Right lobe of liver (tissue), 6 donors: Measurements from ENCODE around the gene IARS2. TPM values are rescaled to one million over a fixed set of nuclear protein-coding genes. Genes with fewer than 3 reads are reported as not detected.
"Not testable (repeated sequence)": the region's sequence is repeated elsewhere in the genome, so short reads cannot be mapped to it uniquely, and the experiment has no call there.

Experiments
- ATAC-seq, 4 donors: fragments of 200-7000 bp; cut with Tn5 transposase; one replicate each; pipeline ENCODE4 v1.9.1; 2020; ENCODE audit warnings: mild to moderate bottlenecking in 4 of 4, moderate library complexity in 4 of 4
- DNase-seq, 3 donors: peaks; one replicate each; pipeline ENCODE4 v3.0.0-alpha.2; 2020
- H3K27ac ChIP-seq, 3 donors: fragments of 200-600 bp; one replicate each; pipeline ENCODE4 v1.8.0; 2022
- H3K27me3 ChIP-seq, 2 donors: fragments of 200-600 bp; one replicate each; pipeline ENCODE4 v1.8.0; 2022
- H3K36me3 ChIP-seq, 4 donors: fragments of 200-600 bp; sonication (generic) in 1 of 4; one replicate each; pipeline versions ENCODE4 v1.5.1 to v1.8.0; 2017 to 2022; ENCODE audit warnings: control low read depth in 1 of 4
- H3K4me1 ChIP-seq, 4 donors: fragments of 200-600 bp; sonication (generic) in 1 of 4; one replicate each; pipeline versions ENCODE4 v1.5.1 to v1.8.0; 2017 to 2022; ENCODE audit warnings: control low read depth in 1 of 4
- H3K4me3 ChIP-seq, 3 donors: fragments of 200-600 bp; one replicate each; pipeline ENCODE4 v1.8.0; 2022
- H3K9me3 ChIP-seq, 4 donors: fragments of 200-600 bp; sonication (generic) in 1 of 4; one replicate each; pipeline versions ENCODE4 v1.5.1 to v1.8.0; 2017 to 2022; ENCODE audit warnings: control low read depth in 1 of 4
- CTCF ChIP-seq, 4 donors: fragments of 200-600 bp in 3 of 4; fragments of 450-650 bp in 1 of 4; IDR thresholded peaks; one replicate each; pipeline versions ENCODE4 v1.5.1 to v1.8.0; 2016 to 2022; ENCODE audit warnings: antibody characterized with exemption in 4 of 4, mild to moderate bottlenecking in 2 of 4
- POLR2A ChIP-seq: fragments of 450-650 bp; IDR thresholded peaks from one replicate; pipeline ENCODE4 v1.6.1; 2017; ENCODE audit warnings: antibody characterized with exemption, mild to moderate bottlenecking
- WGBS: methylation state at CpG from one replicate; pipeline ENCODE4 v1.1.6; 2018; ENCODE audit warnings: low coverage, low lambda C conversion rate; ENCODE audit not compliant: insufficient coverage; ENCODE audit errors: missing lambda C conversion rate; 5-methylcytosine and 5-hydroxymethylcytosine counted together
- intact Hi-C, 2 donors: fragments of 100-400 bp; cut with DNase I; formaldehyde crosslinking; loops; one replicate each; pipeline versions ENCODE4 v1.11.2 to v1.14.1; 2022
- total RNA-seq, 6 experiments: library from RNA; depleted of rRNA in 2 of 6; stranded (reverse); fragments of >200 nt in 2 of 6; fragmentation: NEBNext Ultra II Directional in 3 of 6; extraction: Animal tissue kit (Norgen Biotek cat#: 25700) in 3 of 6; gene quantifications; one replicate each; pipeline versions ENCODE4 v1.1.0 to v1.2.4, GENCODE V29; 2016 to 2023
- donor health status: DM: no; HTN: yes; CAD: no.
- donor health status: DM: no; HTN: no; CAD: no.
- donor health status: DM: no; HTN: no; CAD: no.
- donor health status: DM: no; HTN: yes; CAD: no.
- donor health status: DM: no; HTN: yes; CAD: no.

Gene IARS2
- total RNA-seq, 6 experiments from 2014 or later, result 46.7 to 64.7 (median 50.0) TPM

GRCh38 chr1:220166853-220167252 is 72.9 kb downstream of the IARS2 start:
- DNase-seq (no peak), ATAC-seq (no peak)
- TF ChIP-seq CTCF (IDR thresholded peaks at IDR 0.05) (no peak), POLR2A (no peak)
- intact Hi-C loops, result no loop called here
- 83% methylated on average over 4 of the region's 4 CpGs for WGBS
- Histone ChIP-seq H3K27me3 (no peaks in the 10 kb centered on the region), H3K9me3 (no peaks in the 10 kb centered on the region), H3K4me1 (no peaks in the 10 kb centered on the region), H3K36me3 (peaks cover 6 to 58% (median 24%) of the 10 kb centered on the region in 4 donors), H3K27ac (no peak overlapping the region), H3K4me3 (no peak overlapping the region)

- DNase-seq, intact Hi-C loops, H3K4me3 ChIP-seq, H3K4me1 ChIP-seq, ATAC-seq, H3K27ac ChIP-seq, H3K27me3 ChIP-seq, H3K9me3 ChIP-seq: not testable (repeated sequence)
- 100% methylated on average over 2 of the region's 4 CpGs for WGBS
- peaks cover 6 to 62% (median 25%) of the 10 kb centered on the region in 4 donors for H3K36me3 ChIP-seq
These were observed 76.0 kb downstream of the IARS2 start for GRCh38 chr1:220169887-220170286.

- no peaks in the 10 kb centered on the region for H3K9me3 ChIP-seq
These were observed 77.0 kb downstream of the IARS2 start for GRCh38 chr1:220170836-220171526.

GRCh38 chr1:220176540-220176939 is 82.6 kb downstream of the IARS2 start:
- no peaks in the 10 kb centered on the region for H3K27me3 ChIP-seq
- intact Hi-C loops, result no loop called here
- no peaks in the 10 kb centered on the region for H3K4me1 ChIP-seq
- H3K4me3 ChIP-seq, result no peak overlapping the region
- H3K27ac ChIP-seq, result no peak overlapping the region
- no peak for TF ChIP-seq CTCF (IDR thresholded peaks at IDR 0.05)
- TF ChIP-seq POLR2A, result no peak
- DNase-seq (no peak), ATAC-seq (no peak)
- no CpG with 5 or more reads among the region's 1 CpG for WGBS
- H3K9me3 ChIP-seq, result no peaks in the 10 kb centered on the region
- peaks cover 0 to 15% (median 2%) of the 10 kb centered on the region in 4 donors for H3K36me3 ChIP-seq

More at GRCh38 chr1:220170836-220171526, 77.0 kb downstream of the IARS2 start:
- no peak overlapping the region for H3K4me3 ChIP-seq
- H3K4me1 ChIP-seq, result no peaks in the 10 kb centered on the region
- peaks cover 6 to 56% (median 25%) of the 10 kb centered on the region in 4 donors for H3K36me3 ChIP-seq
- H3K27ac ChIP-seq, result no peak overlapping the region
- 93% methylated on average over 1 of the region's 1 CpG for WGBS
- ATAC-seq (no peak), DNase-seq (no peak)
- intact Hi-C loops, result no loop called here
- no peaks in the 10 kb centered on the region for H3K27me3 ChIP-seq
- TF ChIP-seq CTCF (IDR thresholded peaks at IDR 0.05), result no peak
- TF ChIP-seq POLR2A, result no peak

GRCh38 chr1:220182111-220182510 is 88.2 kb downstream of the IARS2 start:
- DNase-seq (no peak), ATAC-seq (no peak)
- Histone ChIP-seq H3K27ac (no peak overlapping the region), H3K9me3 (no peaks in the 10 kb centered on the region), H3K36me3 (peaks cover 0 to 24% (median 3%) of the 10 kb centered on the region in 4 donors), H3K27me3 (no peaks in the 10 kb centered on the region), H3K4me3 (no peak overlapping the region), H3K4me1 (no peaks in the 10 kb centered on the region)
- WGBS, result 67% methylated on average over 1 of the region's 1 CpG
- TF ChIP-seq CTCF (IDR thresholded peaks at IDR 0.05), result no peak
- no peak for TF ChIP-seq POLR2A
- intact Hi-C loops, result no loop called here
